ENCODE measurements around the gene KAT6B. TPM values are rescaled to one million over a fixed set of nuclear protein-coding genes. Genes with fewer than 3 reads are reported as not detected.

The KAT6B gene
- total and polyA plus RNA-seq, 2 experiments from 2014 or later = 15.8 to 36.2 TPM

GRCh38 chr10:74863551-74863950 lies 37.2 kb downstream of the KAT6B start:
- 86% methylated on average over 2 of the region's 2 CpGs for WGBS (ENCODE audit: low lambda C conversion rate, missing lambda C conversion rate)
- Histone ChIP-seq H3K79me2 (peaks cover 90% of the 10 kb centered on the region), H3K9me2 (replicated peaks; ENCODE audit: insufficient read depth) (no peaks in the 10 kb centered on the region), H3K36me3 (replicated peaks; ENCODE audit: insufficient read depth, low read depth) (no peaks in the 10 kb centered on the region), H3K9me3 (ENCODE audit: low read depth) (no peaks in the 10 kb centered on the region), H3K4me1 (ENCODE audit: insufficient read depth) (no peaks in the 10 kb centered on the region), H3K27ac (no peak overlapping the region), H3K27me3 (no peaks in the 10 kb centered on the region), H3K4me3 (no peak overlapping the region), H3K4me2 (no peak overlapping the region), H4K20me1 (ENCODE audit: insufficient read depth, poor library complexity, severe bottlenecking) (peaks cover 82% of the 10 kb centered on the region), H2AFZ (no peak overlapping the region)
- TF ChIP-seq CTCF (IDR thresholded peaks at IDR 0.05; ENCODE audit: poor library complexity) = no peak
- TF ChIP-seq EZH2 (IDR thresholded peaks at IDR 0.05; ENCODE audit: borderline replicate concordance) = no peak
- no peak for TF ChIP-seq EZH2phosphoT487 (IDR thresholded peaks at IDR 0.05; ENCODE audit: low read depth, severe bottlenecking, unreplicated experiment)
- DNase-seq (ENCODE audit: low spot score) = no peak

- no peaks in the 10 kb centered on the region for H3K36me3 ChIP-seq (replicated peaks; ENCODE audit: insufficient read depth, low read depth)
- H3K4me2 ChIP-seq = no peak overlapping the region
- H2AFZ ChIP-seq = no peak overlapping the region
- no peak for TF ChIP-seq CTCF (IDR thresholded peaks at IDR 0.05; ENCODE audit: poor library complexity)
- no peak for TF ChIP-seq EZH2phosphoT487 (IDR thresholded peaks at IDR 0.05; ENCODE audit: low read depth, severe bottlenecking, unreplicated experiment)
- TF ChIP-seq EZH2 (IDR thresholded peaks at IDR 0.05; ENCODE audit: borderline replicate concordance) = no peak
- H3K79me2 ChIP-seq = peaks cover 94% of the 10 kb centered on the region
- no peaks in the 10 kb centered on the region for H3K9me2 ChIP-seq (replicated peaks; ENCODE audit: insufficient read depth)
- DNase-seq (ENCODE audit: low spot score) = no peak
- 95% methylated on average over 3 of the region's 3 CpGs for WGBS (ENCODE audit: low lambda C conversion rate, missing lambda C conversion rate)
- peaks cover 79% of the 10 kb centered on the region for H4K20me1 ChIP-seq (ENCODE audit: insufficient read depth, poor library complexity, severe bottlenecking)
- H3K4me3 ChIP-seq = no peak overlapping the region
- H3K27me3 ChIP-seq = no peaks in the 10 kb centered on the region
- H3K9me3 ChIP-seq (ENCODE audit: low read depth) = no peaks in the 10 kb centered on the region
- no peaks in the 10 kb centered on the region for H3K4me1 ChIP-seq (ENCODE audit: insufficient read depth)
- H3K27ac ChIP-seq = no peak overlapping the region
These were observed 41.0 kb downstream of the KAT6B start for GRCh38 chr10:74867351-74867750.

GRCh38 chr10:74868392-74868977 lies 42.1 kb downstream of the KAT6B start:
- Histone ChIP-seq H3K79me2 (peaks cover 95% of the 10 kb centered on the region), H3K36me3 (replicated peaks; ENCODE audit: insufficient read depth, low read depth) (no peaks in the 10 kb centered on the region), H3K9me2 (replicated peaks; ENCODE audit: insufficient read depth) (no peaks in the 10 kb centered on the region), H3K4me2 (no peak overlapping the region), H3K27ac (no peak overlapping the region), H3K4me3 (no peak overlapping the region), H2AFZ (no peak overlapping the region), H3K9me3 (ENCODE audit: low read depth) (no peaks in the 10 kb centered on the region), H3K27me3 (no peaks in the 10 kb centered on the region), H3K4me1 (ENCODE audit: insufficient read depth) (no peaks in the 10 kb centered on the region), H4K20me1 (ENCODE audit: insufficient read depth, poor library complexity, severe bottlenecking) (peaks cover 83% of the 10 kb centered on the region)
- TF ChIP-seq EZH2phosphoT487 (IDR thresholded peaks at IDR 0.05; ENCODE audit: low read depth, severe bottlenecking, unreplicated experiment) = no peak
- TF ChIP-seq EZH2 (IDR thresholded peaks at IDR 0.05; ENCODE audit: borderline replicate concordance) = no peak
- TF ChIP-seq CTCF (IDR thresholded peaks at IDR 0.05; ENCODE audit: poor library complexity) = no peak
- no peak for DNase-seq (ENCODE audit: low spot score)
- 90% methylated on average over 3 of the region's 3 CpGs for WGBS (ENCODE audit: low lambda C conversion rate, missing lambda C conversion rate)

Data from hepatocyte (in vitro differentiated cells).